Vagina (tissue), 2 donors: ENCODE data around the gene BMPR1B. TPM values are rescaled to one million over a fixed set of nuclear protein-coding genes. Genes with fewer than 3 reads are reported as not detected.

Source experiments
- DNase-seq, 2 donors: peaks; one replicate each; pipeline ENCODE4 v3.0.0-alpha.2; 2017; ENCODE audit errors: extremely low spot score in 2 of 2
- H3K27ac ChIP-seq: fragments of 200-600 bp; sonication (generic); one replicate; pipeline ENCODE4 v1.5.1; 2019
- H3K27me3 ChIP-seq: fragments of 200-600 bp; sonication (generic); one replicate; pipeline ENCODE4 v1.5.1; 2019
- H3K36me3 ChIP-seq, 2 donors: fragments of 200-600 bp; sonication (generic); one replicate each; pipeline ENCODE4 v1.5.1; 2017 to 2019
- H3K4me1 ChIP-seq: fragments of 200-600 bp; sonication (generic); one replicate; pipeline ENCODE4 v1.5.1; 2019
- H3K4me3 ChIP-seq, 2 donors: fragments of 200-600 bp; sonication (generic); 1 replicate in 1 of 2; 2 replicates in 1 of 2; pipeline ENCODE4 v1.5.1; 2016 to 2019
- H3K9me3 ChIP-seq: fragments of 200-600 bp; sonication (generic); one replicate; pipeline ENCODE4 v1.5.1; 2019
- CTCF ChIP-seq, 3 experiments: fragments of 450-650 bp in 2 of 3; fragments of 200-600 bp in 1 of 3; sonication (generic) in 1 of 3; IDR thresholded peaks; one replicate each; pipeline ENCODE4 v1.5.1; 2017 to 2019; ENCODE audit warnings: antibody characterized with exemption in 3 of 3, mild to moderate bottlenecking in 2 of 3, moderate library complexity in 2 of 3
- POLR2A ChIP-seq, 2 donors: fragments of 450-650 bp; IDR thresholded peaks; one replicate each; pipeline ENCODE4 v1.6.1; 2017; ENCODE audit warnings: antibody characterized with exemption in 2 of 2, mild to moderate bottlenecking in 2 of 2, moderate library complexity in 2 of 2
- POLR2AphosphoS5 ChIP-seq, 2 donors: sonication (generic); formaldehyde crosslinking; IDR thresholded peaks; one replicate each; pipeline ENCODE4 v1.9.0; 2017; ENCODE audit warnings: antibody characterized with exemption in 2 of 2, mild to moderate bottlenecking in 2 of 2, low read depth in 1 of 2; ENCODE audit not compliant: insufficient read depth in 1 of 2
- intact Hi-C: fragments of 100-400 bp; cut with DNase I; formaldehyde crosslinking; loops from one replicate; pipeline ENCODE4 v1.15.1; 2023
- total RNA-seq: library from RNA; depleted of rRNA; stranded (reverse); fragments of >200 nt; gene quantifications from one replicate; pipeline ENCODE4 v1.2.3, GENCODE V29; 2016

BMPR1B gene
- total RNA-seq, 1 donor from 2014 or later = 0.49 TPM

GRCh38 chr4:94957030-94957429 is 199.3 kb downstream of the BMPR1B start:
- DNase-seq = no peak
- intact Hi-C loops = no loop called here
- Histone ChIP-seq H3K4me1 (no peaks in the 10 kb centered on the region), H3K4me3 (no peak overlapping the region), H3K36me3 (no peaks in the 10 kb centered on the region), H3K27ac (no peak overlapping the region), H3K27me3 (no peaks in the 10 kb centered on the region), H3K9me3 (no peaks in the 10 kb centered on the region)
- TF ChIP-seq CTCF (IDR thresholded peaks at IDR 0.05) (no peak), POLR2AphosphoS5 (IDR thresholded peaks at IDR 0.05; ENCODE audit: insufficient read depth in 1 of 2, low read depth in 1 of 2) (no peak), POLR2A (IDR thresholded peaks at IDR 0.05) (no peak)

GRCh38 chr4:94959307-94959706 is 201.6 kb downstream of the BMPR1B start:
- Histone ChIP-seq H3K36me3 (no peaks in the 10 kb centered on the region), H3K9me3 (no peaks in the 10 kb centered on the region), H3K4me1 (no peaks in the 10 kb centered on the region), H3K27ac (no peak overlapping the region), H3K27me3 (no peaks in the 10 kb centered on the region), H3K4me3 (no peak overlapping the region)
- TF ChIP-seq POLR2A (IDR thresholded peaks at IDR 0.05) (no peak), CTCF (IDR thresholded peaks at IDR 0.05) (no peak), POLR2AphosphoS5 (IDR thresholded peaks at IDR 0.05; ENCODE audit: insufficient read depth in 1 of 2, low read depth in 1 of 2) (no peak)
- DNase-seq = no peak
- intact Hi-C loops = no loop called here

- no peak overlapping the region for H3K27ac ChIP-seq
- no peak for DNase-seq
- no peak for TF ChIP-seq POLR2A (IDR thresholded peaks at IDR 0.05)
- no peak for TF ChIP-seq POLR2AphosphoS5 (IDR thresholded peaks at IDR 0.05; ENCODE audit: insufficient read depth in 1 of 2, low read depth in 1 of 2)
- no peak for TF ChIP-seq CTCF (IDR thresholded peaks at IDR 0.05)
- H3K9me3 ChIP-seq = no peaks in the 10 kb centered on the region
- H3K4me1 ChIP-seq = no peaks in the 10 kb centered on the region
- no peaks in the 10 kb centered on the region for H3K36me3 ChIP-seq
- intact Hi-C loops = no loop called here
- H3K27me3 ChIP-seq = no peaks in the 10 kb centered on the region
- H3K4me3 ChIP-seq = no peak overlapping the region
These were observed 203.0 kb downstream of the BMPR1B start for GRCh38 chr4:94960708-94961107.

- Histone ChIP-seq H3K4me3 (no peak overlapping the region), H3K9me3 (no peaks in the 10 kb centered on the region), H3K27ac (no peak overlapping the region), H3K4me1 (no peaks in the 10 kb centered on the region), H3K36me3 (no peaks in the 10 kb centered on the region), H3K27me3 (no peaks in the 10 kb centered on the region)
- no peak for TF ChIP-seq POLR2AphosphoS5 (IDR thresholded peaks at IDR 0.05; ENCODE audit: insufficient read depth in 1 of 2, low read depth in 1 of 2)
- no peak for TF ChIP-seq POLR2A (IDR thresholded peaks at IDR 0.05)
- no peak for TF ChIP-seq CTCF (IDR thresholded peaks at IDR 0.05)
- DNase-seq = no peak
- intact Hi-C loops = no loop called here
These were observed 203.7 kb downstream of the BMPR1B start for GRCh38 chr4:94961420-94961819.

- DNase-seq = no peak
- Histone ChIP-seq H3K27ac (no peak overlapping the region), H3K4me3 (no peak overlapping the region), H3K9me3 (no peaks in the 10 kb centered on the region), H3K27me3 (no peaks in the 10 kb centered on the region), H3K4me1 (no peaks in the 10 kb centered on the region), H3K36me3 (no peaks in the 10 kb centered on the region)
- intact Hi-C loops = no loop called here
- TF ChIP-seq CTCF (IDR thresholded peaks at IDR 0.05) (no peak), POLR2A (IDR thresholded peaks at IDR 0.05) (no peak), POLR2AphosphoS5 (IDR thresholded peaks at IDR 0.05; ENCODE audit: insufficient read depth in 1 of 2, low read depth in 1 of 2) (no peak)
These were observed 204.7 kb downstream of the BMPR1B start for GRCh38 chr4:94962484-94962883.
